Neural progenitor cell (in vitro differentiated cells): ENCODE data around the gene THYN1. TPM values are rescaled to one million over a fixed set of nuclear protein-coding genes. Genes with fewer than 3 reads are reported as not detected.
A peak's percentile ranks its signal among the peaks of the same experiment; 100 is the strongest.

ENCODE experiments used
- DNase-seq: peaks from one replicate; pipeline ENCODE4 v3.0.0-alpha.2; 2016; ENCODE audit warnings: low spot score
- H2AFZ ChIP-seq: fragments of 200-600 bp; sonication (generic); replicated peaks from 2 replicates; pipeline ENCODE4 v1.6.1; 2016; ENCODE audit warnings: antibody characterized with exemption
- H3F3A ChIP-seq: fragments of 200-600 bp; sonication (generic); 2 replicates; pipeline ENCODE4 v1.6.1; 2016; ENCODE audit warnings: antibody characterized with exemption, low read depth
- H3K27ac ChIP-seq: fragments of 200-600 bp; sonication (generic); 2 replicates; pipeline ENCODE4 v1.5.1; 2016; ENCODE audit warnings: mild to moderate bottlenecking
- H3K27me3 ChIP-seq: fragments of 200-600 bp; sonication (generic); 2 replicates; pipeline ENCODE4 v1.6.1; 2016; ENCODE audit warnings: mild to moderate bottlenecking, moderate library complexity
- H3K36me3 ChIP-seq: fragments of 200-600 bp; sonication (generic); 2 replicates; pipeline ENCODE4 v1.5.1; 2016
- H3K4me1 ChIP-seq: fragments of 200-600 bp; sonication (generic); 2 replicates; pipeline ENCODE4 v1.6.1; 2016; ENCODE audit warnings: mixed run types
- H3K4me2 ChIP-seq: fragments of 200-600 bp; sonication (generic); 2 replicates; pipeline ENCODE4 v1.6.1; 2016
- H3K4me3 ChIP-seq: fragments of 200-600 bp; sonication (generic); 2 replicates; pipeline ENCODE4 v1.5.1; 2016
- H3K79me2 ChIP-seq: fragments of 200-600 bp; sonication (generic); 2 replicates; pipeline ENCODE4 v1.6.1; 2016; ENCODE audit warnings: low read depth
- H3K9ac ChIP-seq: fragments of 200-600 bp; sonication (generic); 2 replicates; pipeline ENCODE4 v1.6.1; 2016
- H3K9me3 ChIP-seq: fragments of 200-600 bp; sonication (generic); 2 replicates; pipeline ENCODE4 v1.5.1; 2016; ENCODE audit warnings: low read depth
- H4K20me1 ChIP-seq: fragments of 200-600 bp; sonication (generic); 2 replicates; pipeline ENCODE4 v1.6.1; 2016; ENCODE audit warnings: low read depth
- H3K27ac Mint-ChIP-seq: 3 replicates; pipeline ENCODE4 v1.8.0; 2021; ENCODE audit warnings: mixed read lengths
- H3K27me3 Mint-ChIP-seq: 2 replicates; pipeline ENCODE4 v1.8.0; 2022; ENCODE audit warnings: low read depth, mild to moderate bottlenecking, inconsistent platforms, moderate library complexity, mixed read lengths; ENCODE audit not compliant: insufficient read depth
- H3K36me3 Mint-ChIP-seq: 3 replicates; pipeline ENCODE4 v1.8.0; 2021; ENCODE audit warnings: mixed read lengths
- H3K4me1 Mint-ChIP-seq: 3 replicates; pipeline ENCODE4 v1.8.0; 2021; ENCODE audit warnings: mixed read lengths
- H3K4me3 Mint-ChIP-seq: 3 replicates; pipeline ENCODE4 v1.8.0; 2021; ENCODE audit warnings: mild to moderate bottlenecking, moderate library complexity, mixed read lengths
- H3K9me3 Mint-ChIP-seq: 3 replicates; pipeline ENCODE4 v1.8.0; 2020; ENCODE audit warnings: mixed read lengths
- EZH2 ChIP-seq: fragments of 200-600 bp; sonication (generic); IDR thresholded peaks from 2 replicates; pipeline ENCODE4 v1.6.1; 2017; ENCODE audit warnings: antibody characterized with exemption, mild to moderate bottlenecking, moderate library complexity
- EZH2phosphoT487 ChIP-seq: fragments of 200-600 bp; sonication (generic); IDR thresholded peaks from 2 replicates; pipeline ENCODE4 v1.6.1; 2017; ENCODE audit warnings: antibody characterized with exemption
- total RNA-seq: library from RNA; depleted of rRNA; stranded (reverse); fragments of >200 nt; gene quantifications from 2 replicates; pipeline ENCODE4 v1.2.3, GENCODE V29; 2015; ENCODE audit warnings: low replicate concordance
- TF ChIP-seq, protein P1 (sequence below): fragments of 200-600 bp; sonication (generic); IDR thresholded peaks from 2 replicates; pipeline ENCODE4 v1.5.1; 2017; ENCODE audit warnings: antibody characterized with exemption, mild to moderate bottlenecking

Gene THYN1
- total RNA-seq, 1 donor from 2014 or later: 109 TPM

DNA sequence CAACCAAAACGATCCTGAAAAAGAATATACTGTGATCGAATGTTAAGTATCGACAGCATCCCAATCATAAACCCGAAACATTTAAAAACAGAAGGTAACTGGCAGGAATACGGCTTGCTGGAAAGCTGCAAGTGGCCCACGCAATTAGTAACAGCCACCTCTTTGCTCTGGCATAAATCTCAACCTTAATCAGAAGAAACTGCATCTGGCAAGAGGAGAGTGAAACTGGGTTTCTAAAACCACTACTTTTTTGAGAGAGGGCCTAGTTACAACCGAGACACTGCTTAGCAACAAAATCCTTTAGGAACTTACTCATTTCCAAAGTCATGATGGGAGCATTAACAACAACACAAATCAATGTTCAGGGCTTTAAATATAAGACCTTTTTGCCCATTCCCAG, 37.3 kb downstream of the THYN1 start:
- Mint-ChIP-seq H3K4me1 (no peaks in the 10 kb centered on the region), H3K27ac (no peak overlapping the region), H3K9me3 (no peaks in the 10 kb centered on the region), H3K4me3 (no peak overlapping the region), H3K27me3 (no peaks in the 10 kb centered on the region), H3K36me3 (peaks cover 15% of the 10 kb centered on the region)
- Histone ChIP-seq H3K79me2 (peaks cover 72% of the 10 kb centered on the region), H3K4me1 (no peaks in the 10 kb centered on the region), H3K36me3 (peaks cover 3% of the 10 kb centered on the region), H3F3A (no peaks in the 10 kb centered on the region), H3K4me2 (no peak overlapping the region), H3K9ac (no peak overlapping the region), H3K4me3 (no peak overlapping the region), H3K9me3 (no peaks in the 10 kb centered on the region), H2AFZ (no peak overlapping the region), H3K27ac (no peak overlapping the region), H4K20me1 (peaks cover 32% of the 10 kb centered on the region), H3K27me3 (no peaks in the 10 kb centered on the region)
- TF ChIP-seq EZH2phosphoT487 (no peak), EZH2 (no peak)
- TF ChIP-seq, protein P1, sequence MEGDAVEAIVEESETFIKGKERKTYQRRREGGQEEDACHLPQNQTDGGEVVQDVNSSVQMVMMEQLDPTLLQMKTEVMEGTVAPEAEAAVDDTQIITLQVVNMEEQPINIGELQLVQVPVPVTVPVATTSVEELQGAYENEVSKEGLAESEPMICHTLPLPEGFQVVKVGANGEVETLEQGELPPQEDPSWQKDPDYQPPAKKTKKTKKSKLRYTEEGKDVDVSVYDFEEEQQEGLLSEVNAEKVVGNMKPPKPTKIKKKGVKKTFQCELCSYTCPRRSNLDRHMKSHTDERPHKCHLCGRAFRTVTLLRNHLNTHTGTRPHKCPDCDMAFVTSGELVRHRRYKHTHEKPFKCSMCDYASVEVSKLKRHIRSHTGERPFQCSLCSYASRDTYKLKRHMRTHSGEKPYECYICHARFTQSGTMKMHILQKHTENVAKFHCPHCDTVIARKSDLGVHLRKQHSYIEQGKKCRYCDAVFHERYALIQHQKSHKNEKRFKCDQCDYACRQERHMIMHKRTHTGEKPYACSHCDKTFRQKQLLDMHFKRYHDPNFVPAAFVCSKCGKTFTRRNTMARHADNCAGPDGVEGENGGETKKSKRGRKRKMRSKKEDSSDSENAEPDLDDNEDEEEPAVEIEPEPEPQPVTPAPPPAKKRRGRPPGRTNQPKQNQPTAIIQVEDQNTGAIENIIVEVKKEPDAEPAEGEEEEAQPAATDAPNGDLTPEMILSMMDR: no peak
- no peak for DNase-seq

DNA sequence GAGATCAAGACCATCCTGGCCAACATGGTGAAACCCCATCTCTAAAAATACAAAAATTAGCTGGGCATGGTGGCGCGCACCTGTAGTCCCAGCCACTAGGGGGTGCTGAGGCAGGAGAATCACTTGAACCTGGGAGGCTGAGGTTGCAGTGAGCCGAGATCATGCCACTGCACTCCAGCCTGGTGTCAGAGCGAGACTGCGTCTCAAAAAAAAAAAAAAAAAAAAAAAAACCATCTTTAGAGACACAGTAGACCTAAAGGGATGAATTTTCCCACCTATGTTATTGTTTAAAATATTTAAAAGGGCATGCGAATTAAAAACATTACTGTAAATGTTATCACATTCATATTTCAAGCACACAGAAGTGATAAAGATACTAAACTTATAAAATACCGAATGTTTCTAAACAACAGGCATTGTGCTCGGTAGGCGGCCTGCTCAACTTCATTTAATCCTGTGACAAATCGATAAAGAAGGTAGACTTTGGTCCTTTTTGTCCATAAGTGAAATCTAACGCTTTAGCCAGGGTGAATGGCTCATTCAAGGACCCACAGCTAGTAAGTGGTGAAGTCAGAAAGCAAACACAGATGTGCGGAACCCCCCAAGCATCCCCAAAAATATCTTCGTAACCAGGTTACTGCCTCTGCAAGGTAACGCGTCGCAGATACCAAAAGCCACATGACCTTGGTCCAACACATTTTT, 45.5 kb downstream of the THYN1 start:
- Mint-ChIP-seq H3K36me3 (peaks cover 31% of the 10 kb centered on the region), H3K4me3 (no peak overlapping the region), H3K27me3 (peaks cover 3% of the 10 kb centered on the region), H3K4me1 (no peaks in the 10 kb centered on the region), H3K9me3 (no peaks in the 10 kb centered on the region), H3K27ac (no peak overlapping the region)
- Histone ChIP-seq H3K27ac (no peak overlapping the region), H3F3A (peaks cover 3% of the 10 kb centered on the region), H3K4me2 (no peak overlapping the region), H3K36me3 (peaks cover 32% of the 10 kb centered on the region), H3K27me3 (no peaks in the 10 kb centered on the region), H2AFZ (no peak overlapping the region), H3K4me1 (no peaks in the 10 kb centered on the region), H3K79me2 (peaks cover 26% of the 10 kb centered on the region), H3K4me3 (no peak overlapping the region), H3K9ac (no peak overlapping the region), H4K20me1 (peaks cover 29% of the 10 kb centered on the region), H3K9me3 (no peaks in the 10 kb centered on the region)
- peak; percentile 43 for DNase-seq
- TF ChIP-seq EZH2phosphoT487: no peak
- TF ChIP-seq, protein P1: peak; percentile 77
- no peak for TF ChIP-seq EZH2

DNA sequence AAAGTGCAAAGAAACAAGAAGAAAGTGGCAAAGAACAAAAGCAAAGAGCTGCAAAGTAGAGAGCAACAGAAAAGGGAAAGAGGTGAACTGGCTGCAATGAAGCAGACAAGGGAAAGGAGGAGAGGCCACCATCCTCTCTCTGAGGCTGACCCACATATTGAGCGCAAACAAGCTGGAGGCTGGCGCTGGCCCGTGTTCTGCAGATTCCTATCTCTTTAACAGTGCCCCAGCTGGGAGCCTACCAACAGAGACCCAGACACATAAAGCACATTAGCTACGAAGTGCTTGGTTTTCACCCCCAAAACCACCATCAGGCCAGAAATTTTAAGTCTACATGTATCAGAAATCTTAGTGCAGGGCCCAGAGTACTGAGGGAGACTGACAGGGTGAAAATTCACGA, 47.0 kb downstream of the THYN1 start:
- Mint-ChIP-seq H3K4me1 (no peaks in the 10 kb centered on the region), H3K27ac (no peak overlapping the region), H3K9me3 (no peaks in the 10 kb centered on the region), H3K4me3 (no peak overlapping the region), H3K27me3 (peaks cover 3% of the 10 kb centered on the region), H3K36me3 (peaks cover 36% of the 10 kb centered on the region)
- no peak overlapping the region for H2AFZ ChIP-seq
- no peak for DNase-seq
- no peak overlapping the region for H3K27ac ChIP-seq
- peaks cover 3% of the 10 kb centered on the region for H3F3A ChIP-seq
- peaks cover 34% of the 10 kb centered on the region for H3K36me3 ChIP-seq
- TF ChIP-seq, protein P1: no peak
- TF ChIP-seq EZH2phosphoT487: no peak
- TF ChIP-seq EZH2: no peak
- peaks cover 12% of the 10 kb centered on the region for H3K79me2 ChIP-seq
- H3K9ac ChIP-seq: no peak overlapping the region
- H4K20me1 ChIP-seq: peaks cover 22% of the 10 kb centered on the region
- no peaks in the 10 kb centered on the region for H3K9me3 ChIP-seq
- H3K4me1 ChIP-seq: no peaks in the 10 kb centered on the region
- H3K27me3 ChIP-seq: no peaks in the 10 kb centered on the region
- H3K4me3 ChIP-seq: no peak overlapping the region
- no peak overlapping the region for H3K4me2 ChIP-seq
